Neuronal stem cell (in vitro differentiated cells): ENCODE data around the gene ASCC1.

Experiments used
- DNase-seq: peaks from one replicate; pipeline ENCODE4 v3.0.0-alpha.2; 2013; ENCODE audit warnings: low spot score
- H2AFZ ChIP-seq: one replicate; pipeline ENCODE4 v1.6.1; 2013; ENCODE audit warnings: mild to moderate bottlenecking, low read length, inconsistent platforms
- H2AK5ac ChIP-seq: 2 replicates; pipeline ENCODE4 v1.6.1; 2013; ENCODE audit warnings: low read depth, mild to moderate bottlenecking, inconsistent platforms, low read length, moderate library complexity, mixed read lengths
- H2BK120ac ChIP-seq: 2 replicates; pipeline ENCODE4 v1.6.1; 2013; ENCODE audit warnings: low read depth, mild to moderate bottlenecking, inconsistent platforms, low read length, moderate library complexity, mixed read lengths
- H2BK12ac ChIP-seq: one replicate; pipeline ENCODE4 v1.6.1; 2013; ENCODE audit warnings: low read length, inconsistent platforms
- H2BK15ac ChIP-seq: 2 replicates; pipeline ENCODE4 v1.6.1; 2013; ENCODE audit warnings: mild to moderate bottlenecking, low read length, inconsistent platforms, mixed read lengths
- H2BK5ac ChIP-seq: one replicate; pipeline ENCODE4 v1.6.1; 2013; ENCODE audit warnings: inconsistent platforms, mild to moderate bottlenecking, low read length, moderate library complexity
- H3K14ac ChIP-seq: one replicate; pipeline ENCODE4 v1.6.1; 2013; ENCODE audit warnings: low read length, inconsistent platforms
- H3K18ac ChIP-seq: 2 replicates; pipeline ENCODE4 v1.6.1; 2013; ENCODE audit warnings: low read length, inconsistent platforms
- H3K23ac ChIP-seq: 2 replicates; pipeline ENCODE4 v1.6.1; 2013; ENCODE audit warnings: low read depth, mild to moderate bottlenecking, mixed read lengths, low read length, inconsistent platforms; ENCODE audit not compliant: poor library complexity
- H3K27ac ChIP-seq: replicated peaks from 3 replicates; pipeline ENCODE4 v1.5.1; 2013; ENCODE audit warnings: low read length, inconsistent platforms
- H3K27me3 ChIP-seq, 3 experiments: 2 replicates each; pipeline ENCODE4 v1.6.1; 2013; ENCODE audit warnings: low read length in 3 of 3, mild to moderate bottlenecking in 2 of 3, inconsistent platforms in 1 of 3, low read depth in 1 of 3, mixed read lengths in 1 of 3, moderate library complexity in 1 of 3; ENCODE audit not compliant: control insufficient read depth in 3 of 3, insufficient read depth in 3 of 3
- H3K36me3 ChIP-seq, 2 donors: replicated peaks in 1 of 2; 2 replicates each; pipeline ENCODE4 v1.6.1; 2013; ENCODE audit warnings: low read length in 2 of 2; ENCODE audit not compliant: control insufficient read depth in 2 of 2, insufficient read depth in 2 of 2
- H3K4ac ChIP-seq: 2 replicates; pipeline ENCODE4 v1.6.1; 2013; ENCODE audit warnings: inconsistent platforms, mild to moderate bottlenecking, low read length, moderate library complexity
- H3K4me1 ChIP-seq, 2 donors: 1 replicate in 1 of 2; 2 replicates in 1 of 2; pipeline ENCODE4 v1.6.1; 2013; ENCODE audit warnings: low read length in 2 of 2, low read depth in 1 of 2; ENCODE audit not compliant: control insufficient read depth in 2 of 2, insufficient read depth in 1 of 2
- H3K4me2 ChIP-seq: one replicate; pipeline ENCODE4 v1.6.1; 2013; ENCODE audit warnings: mild to moderate bottlenecking, low read length, inconsistent platforms; ENCODE audit not compliant: insufficient read depth, poor library complexity, severe bottlenecking
- H3K4me3 ChIP-seq, 2 donors: 2 replicates each; pipeline ENCODE4 v1.5.1; 2013; ENCODE audit warnings: low read length in 2 of 2, mild to moderate bottlenecking in 2 of 2, inconsistent platforms in 1 of 2, moderate library complexity in 1 of 2
- H3K79me1 ChIP-seq: one replicate; pipeline ENCODE4 v1.6.1; 2013; ENCODE audit warnings: low read depth, mild to moderate bottlenecking, inconsistent platforms, low read length, moderate library complexity
- H3K9ac ChIP-seq: one replicate; pipeline ENCODE4 v1.6.1; 2013; ENCODE audit warnings: mild to moderate bottlenecking, low read depth, low read length, inconsistent platforms; ENCODE audit not compliant: poor library complexity
- H3K9me3 ChIP-seq, 2 donors: replicated peaks in 1 of 2; 2 replicates each; pipeline versions ENCODE3 to v1.6.1; 2013; ENCODE audit warnings: low read length in 2 of 2, mild to moderate bottlenecking in 2 of 2, inconsistent platforms in 1 of 2, low read depth in 1 of 2, mixed read lengths in 1 of 2, moderate library complexity in 1 of 2; ENCODE audit not compliant: control insufficient read depth in 2 of 2, insufficient read depth in 1 of 2
- H4K8ac ChIP-seq: one replicate; pipeline ENCODE4 v1.6.1; 2013; ENCODE audit warnings: low read depth, mild to moderate bottlenecking, inconsistent platforms, low read length, moderate library complexity
- H4K91ac ChIP-seq: one replicate; pipeline ENCODE4 v1.6.1; 2013; ENCODE audit warnings: low read length, low read depth, mild to moderate bottlenecking, inconsistent platforms; ENCODE audit not compliant: poor library complexity
- WGBS, 2 donors: extraction: QIAGEN DNeasy Blood & Tissue Kit; methylation state at CpG; one replicate each; pipeline ENCODE4 v1.1.7; 2013; ENCODE audit warnings: missing lambda C conversion rate in 2 of 2, mixed read lengths in 1 of 2; ENCODE audit not compliant: insufficient read length in 2 of 2, insufficient replicate concordance in 1 of 2; ENCODE audit errors: extremely low coverage in 2 of 2; 5-methylcytosine and 5-hydroxymethylcytosine counted together

Gene ASCC1

GRCh38 chr10:72173619-72174296 lies 42.3 kb downstream of the ASCC1 start:
- no CpG with 5 or more reads among the region's 7 CpGs for whole genome bisulfite sequencing, 2 donors
- H2AFZ ChIP-seq, result no peak overlapping the region
- no peak overlapping the region for H3K18ac ChIP-seq
- no peak overlapping the region for H2AK5ac ChIP-seq
- no peak overlapping the region for H3K4me3 ChIP-seq
- H3K23ac ChIP-seq, result no peak overlapping the region
- H3K4me2 ChIP-seq, result no peak overlapping the region
- H3K9me3 ChIP-seq, result no peaks in the 10 kb centered on the region
- H3K27me3 ChIP-seq, result no peaks in the 10 kb centered on the region
- H2BK120ac ChIP-seq, result no peak overlapping the region
- peaks cover 3 to 14% of the 10 kb centered on the region in 2 donors for H3K4me1 ChIP-seq
- no peak overlapping the region for H2BK5ac ChIP-seq
- H3K14ac ChIP-seq, result no peak overlapping the region
- H2BK12ac ChIP-seq, result no peak overlapping the region
- H3K4ac ChIP-seq, result no peak overlapping the region
- H3K9ac ChIP-seq, result no peak overlapping the region
- no peak overlapping the region for H2BK15ac ChIP-seq
- H4K8ac ChIP-seq, result no peak overlapping the region
- H3K36me3 ChIP-seq, result peaks cover 0 to 6% of the 10 kb centered on the region in 2 donors
- no peak overlapping the region for H3K27ac ChIP-seq
- no peaks in the 10 kb centered on the region for H3K79me1 ChIP-seq
- no peak for DNase-seq
- H4K91ac ChIP-seq, result no peak overlapping the region

GRCh38 chr10:72173262-72173618 lies 42.8 kb downstream of the ASCC1 start:
- Histone ChIP-seq H3K4me1 (peaks cover 3 to 14% of the 10 kb centered on the region in 2 donors), H3K4ac (no peak overlapping the region), H3K9ac (no peak overlapping the region), H2AFZ (no peak overlapping the region), H2BK5ac (no peak overlapping the region), H2AK5ac (no peak overlapping the region), H2BK12ac (no peak overlapping the region), H3K27me3 (no peaks in the 10 kb centered on the region), H3K23ac (no peak overlapping the region), H3K14ac (no peak overlapping the region), H3K36me3 (peaks cover 0 to under 1% of the 10 kb centered on the region in 2 donors), H3K4me3 (no peak overlapping the region), H3K4me2 (no peak overlapping the region), H4K8ac (no peak overlapping the region), H3K79me1 (no peaks in the 10 kb centered on the region), H2BK15ac (no peak overlapping the region), H2BK120ac (no peak overlapping the region), H4K91ac (no peak overlapping the region), H3K18ac (no peak overlapping the region), H3K27ac (no peak overlapping the region), H3K9me3 (no peaks in the 10 kb centered on the region)
- WGBS, 2 donors, result no CpG with 5 or more reads among the region's 3 CpGs
- DNase-seq, result no peak

GRCh38 chr10:72171175-72171630 lies 44.9 kb downstream of the ASCC1 start:
- no peak overlapping the region for H3K4me3 ChIP-seq
- no peak overlapping the region for H3K18ac ChIP-seq
- no peaks in the 10 kb centered on the region for H3K79me1 ChIP-seq
- no peak overlapping the region for H3K23ac ChIP-seq
- no CpG with 5 or more reads among the region's 7 CpGs for WGBS, 2 donors
- H2BK5ac ChIP-seq, result no peak overlapping the region
- no peak overlapping the region for H4K8ac ChIP-seq
- peaks cover 3 to 14% of the 10 kb centered on the region in 2 donors for H3K4me1 ChIP-seq
- no peak for DNase-seq
- no peak overlapping the region for H2BK15ac ChIP-seq
- H3K27me3 ChIP-seq, result no peaks in the 10 kb centered on the region
- H3K36me3 ChIP-seq, result no peaks in the 10 kb centered on the region
- H2AFZ ChIP-seq, result no peak overlapping the region
- no peak overlapping the region for H2AK5ac ChIP-seq
- H2BK12ac ChIP-seq, result no peak overlapping the region
- H3K27ac ChIP-seq, result no peak overlapping the region
- H3K9me3 ChIP-seq, result no peaks in the 10 kb centered on the region
- H3K14ac ChIP-seq, result no peak overlapping the region
- H3K4me2 ChIP-seq, result no peak overlapping the region
- H2BK120ac ChIP-seq, result no peak overlapping the region
- no peak overlapping the region for H4K91ac ChIP-seq
- H3K4ac ChIP-seq, result no peak overlapping the region
- no peak overlapping the region for H3K9ac ChIP-seq

GRCh38 chr10:72170733-72171132 lies 45.3 kb downstream of the ASCC1 start:
- Histone ChIP-seq H2BK12ac (no peak overlapping the region), H2BK5ac (no peak overlapping the region), H3K4me1 (peaks cover 3 to 13% of the 10 kb centered on the region in 2 donors), H3K18ac (no peak overlapping the region), H3K27ac (no peak overlapping the region), H2AFZ (no peak overlapping the region), H3K14ac (no peak overlapping the region), H4K91ac (no peak overlapping the region), H3K4me3 (no peak overlapping the region), H3K27me3 (no peaks in the 10 kb centered on the region), H3K36me3 (no peaks in the 10 kb centered on the region), H2AK5ac (no peak overlapping the region), H3K79me1 (no peaks in the 10 kb centered on the region), H3K4me2 (no peak overlapping the region), H2BK15ac (no peak overlapping the region), H3K4ac (no peak overlapping the region), H3K23ac (no peak overlapping the region), H4K8ac (no peak overlapping the region), H3K9ac (no peak overlapping the region), H3K9me3 (no peaks in the 10 kb centered on the region), H2BK120ac (no peak overlapping the region)
- DNase-seq, result no peak
- WGBS, 2 donors, result no CpG with 5 or more reads among the region's 4 CpGs
